HG03108 (cell line): ENCODE results near the gene TTC16.
A peak's percentile ranks its signal among the peaks of the same experiment; 100 is the strongest.

Experiments
- ATAC-seq: cut with Tn5 transposase; IDR thresholded peaks from one replicate; pipeline ENCODE4 v1.9.1; 2021; ENCODE audit warnings: moderate library complexity; ENCODE audit not compliant: unreplicated experiment

TTC16 gene

GRCh38 chr9:127763918-127764384 lies 48.1 kb downstream of the TTC16 start:
- no peak for ATAC-seq

- no peak for ATAC-seq
Measured at GRCh38 chr9:127765418-127765817, 49.5 kb downstream of the TTC16 start.

- ATAC-seq, result no peak
Measured at GRCh38 chr9:127767410-127767809, 51.5 kb downstream of the TTC16 start.

- no peak for ATAC-seq
Measured at GRCh38 chr9:127767909-127768331, 52.0 kb downstream of the TTC16 start.

- no peak for ATAC-seq
Measured at GRCh38 chr9:127768698-127769097, 52.8 kb downstream of the TTC16 start.

GRCh38 chr9:127769101-127769500 lies 53.2 kb downstream of the TTC16 start:
- ATAC-seq, result no peak

- no peak for ATAC-seq
Measured at GRCh38 chr9:127769929-127770582, 54.2 kb downstream of the TTC16 start.

- no peak for ATAC-seq
Measured at GRCh38 chr9:127770583-127770904, 54.7 kb downstream of the TTC16 start.

GRCh38 chr9:127770905-127771569 lies 55.2 kb downstream of the TTC16 start:
- peak; percentile 85 for ATAC-seq

- ATAC-seq, result no peak
Measured at GRCh38 chr9:127771570-127772189, 55.8 kb downstream of the TTC16 start.

GRCh38 chr9:127772603-127773002 lies 56.7 kb downstream of the TTC16 start:
- no peak for ATAC-seq

GRCh38 chr9:127773272-127773671 lies 57.4 kb downstream of the TTC16 start:
- no peak for ATAC-seq

GRCh38 chr9:127773981-127774380 lies 58.1 kb downstream of the TTC16 start:
- ATAC-seq, result no peak

- no peak for ATAC-seq
Measured at GRCh38 chr9:127776195-127776923, 60.5 kb downstream of the TTC16 start.

- ATAC-seq, result no peak
Measured at GRCh38 chr9:127776924-127777289, 61.0 kb downstream of the TTC16 start.

- ATAC-seq, result no peak
Measured at GRCh38 chr9:127777368-127777980, 61.6 kb downstream of the TTC16 start.

- peak; percentile 38 for ATAC-seq
Measured at GRCh38 chr9:127778280-127779135, 62.6 kb downstream of the TTC16 start, which contains the start of gene SH2D3C. Gene SH2D3C (minus strand): TSS chr9:127778666. CDS start chr9:127778627, 39 bp downstream.

- ATAC-seq, result peak; percentile 44
Measured at GRCh38 chr9:127779136-127779981, 63.5 kb downstream of the TTC16 start.
